GM12878 (cell line): Measurements from ENCODE around the gene C1QTNF12. TPM values are rescaled to one million over a fixed set of nuclear protein-coding genes. Genes with fewer than 3 reads are reported as not detected.

ENCODE experiments used
- ATAC-seq: fragments of 200-7000 bp; cut with Tn5 transposase; 3 replicates; pipeline ENCODE4 v1.9.1; 2020; ENCODE audit warnings: mild to moderate bottlenecking, moderate library complexity
- BruUV-seq: library from RNA; stranded (reverse); fragments of 400-500 nt; replicated peaks from 2 replicates; lab custom pipeline; 2021; lab: Mats Ljungman, UMichigan
- CTCF ChIA-PET: fragments of 300-600 bp; sonication (Branson Sonifier 250); formaldehyde crosslinking; extraction: SDS; loops from one replicate; lab custom pipeline; 2021; ENCODE audit warnings: inconsistent platforms; lab: Yijun Ruan, JAX
- POLR2A ChIA-PET: fragments of 350-600 bp; formaldehyde crosslinking; extraction: SDS; loops from one replicate; lab custom pipeline; 2021; ENCODE audit warnings: inconsistent platforms; lab: Charles Lee
- RAD21 ChIA-PET: fragments of 300-600 bp; sonication (Branson Sonifier 250); formaldehyde crosslinking; loops from one replicate; lab custom pipeline; 2023; ENCODE audit warnings: antibody characterized with exemption; ENCODE audit not compliant: unreplicated experiment; lab: Charles Lee
- SMC1A ChIA-PET: fragments of 300-600 bp; sonication (Branson Sonifier 250); formaldehyde crosslinking; loops from one replicate; lab custom pipeline; 2023; ENCODE audit not compliant: unreplicated experiment, uncharacterized antibody; lab: Charles Lee
- DNase-seq: peaks from one replicate; pipeline ENCODE4 v3.0.0-alpha.2; 2011; ENCODE audit warnings: low read depth, low spot score
- FAIRE-seq: peaks from 3 replicates; lab custom pipeline; 2011; peaks lifted over from hg19 to GRCh38; lab: Jason Lieb, UNC
- H2AFZ ChIP-seq: 2 replicates; pipeline ENCODE4 v1.6.0; 2011; ENCODE audit warnings: low read depth, low read length, control low read depth; ENCODE audit not compliant: control insufficient read depth
- H3K27ac ChIP-seq: 2 replicates; pipeline ENCODE4 v1.5.1; 2011; ENCODE audit warnings: control low read depth; ENCODE audit not compliant: control insufficient read depth, insufficient read depth
- H3K27me3 ChIP-seq, 2 experiments: replicated peaks in 1 of 2; 2 replicates each; pipeline versions ENCODE4 v1.6.0 to v1.6.1; 2011; ENCODE audit warnings: low read length in 1 of 2; ENCODE audit not compliant: control insufficient read depth in 2 of 2, insufficient read depth in 2 of 2
- H3K36me3 ChIP-seq, 2 experiments: 2 replicates each; pipeline ENCODE4 v1.5.1; 2011; ENCODE audit warnings: low read length in 1 of 2; ENCODE audit not compliant: control insufficient read depth in 2 of 2, insufficient read depth in 2 of 2
- H3K4me1 ChIP-seq: 2 replicates; pipeline ENCODE4 v1.6.1; 2011; ENCODE audit warnings: mild to moderate bottlenecking, low read length, moderate library complexity, mixed read lengths; ENCODE audit not compliant: control insufficient read depth, insufficient read depth
- H3K4me2 ChIP-seq: 2 replicates; pipeline ENCODE4 v1.6.0; 2011; ENCODE audit warnings: control low read depth; ENCODE audit not compliant: control insufficient read depth, insufficient read depth
- H3K4me3 ChIP-seq: fragments of 200-600 bp; sonication (generic); 2 replicates; pipeline ENCODE4 v1.5.1; 2016
- H3K79me2 ChIP-seq: 2 replicates; pipeline ENCODE4 v1.6.0; 2011; ENCODE audit warnings: low read length; ENCODE audit not compliant: control insufficient read depth, insufficient read depth
- H3K9ac ChIP-seq: 2 replicates; pipeline ENCODE4 v1.8.0; 2011; ENCODE audit warnings: low read length, control low read depth, mixed read lengths; ENCODE audit not compliant: control insufficient read depth, insufficient read depth
- H3K9me3 ChIP-seq: replicated peaks from 3 replicates; pipeline ENCODE4 v1.5.1; 2011; ENCODE audit warnings: mild to moderate bottlenecking, low read length; ENCODE audit not compliant: control insufficient read depth, insufficient read depth
- H4K20me1 ChIP-seq: 2 replicates; pipeline ENCODE4 v1.6.0; 2011; ENCODE audit not compliant: control insufficient read depth, insufficient read depth
- EGR1 ChIP-seq, 2 experiments: IDR thresholded peaks; 1 replicate in 1 of 2; 2 replicates in 1 of 2; pipeline ENCODE4 v1.6.1; 2011 to 2012; ENCODE audit warnings: low read depth in 2 of 2, low read length in 2 of 2, borderline replicate concordance in 1 of 2, mild to moderate bottlenecking in 1 of 2, moderate library complexity in 1 of 2
- EP300 ChIP-seq, 2 experiments: fragments of 150-350 bp in 1 of 2; IDR thresholded peaks; 2 replicates each; pipeline ENCODE4 v1.6.1; 2011 to 2012; ENCODE audit warnings: low read depth in 2 of 2, low read length in 2 of 2, borderline replicate concordance in 1 of 2, improper control_type of control experiment in 1 of 2, inconsistent platforms in 1 of 2; ENCODE audit not compliant: control insufficient read depth in 1 of 2
- GABPA ChIP-seq: IDR thresholded peaks from 2 replicates; pipeline ENCODE4 v1.6.1; 2014; ENCODE audit warnings: antibody characterized with exemption, low read depth, mild to moderate bottlenecking, inconsistent platforms
- IKZF2 ChIP-seq, 2 experiments: fragments of 450-650 bp; IDR thresholded peaks; 2 replicates each; pipeline ENCODE4 v1.6.1; 2017; ENCODE audit warnings: mild to moderate bottlenecking in 2 of 2, moderate library complexity in 2 of 2
- LARP7 ChIP-seq: fragments of 450-650 bp; IDR thresholded peaks from 2 replicates; pipeline ENCODE4 v1.6.1; 2017; ENCODE audit warnings: mild to moderate bottlenecking
- PAX5 ChIP-seq: IDR thresholded peaks from 2 replicates; pipeline ENCODE4 v1.6.1; 2011; ENCODE audit warnings: low read depth, low read length, borderline replicate concordance
- RUNX3 ChIP-seq: IDR thresholded peaks from 2 replicates; pipeline ENCODE4 v1.6.1; 2012; ENCODE audit warnings: low read length, inconsistent platforms
- SMC3 ChIP-seq: IDR thresholded peaks from 2 replicates; pipeline ENCODE4 v1.6.1; 2011; ENCODE audit warnings: low read length, improper control_type of control experiment, borderline replicate concordance
- SRF ChIP-seq, 2 experiments: IDR thresholded peaks; 2 replicates each; pipeline ENCODE4 v1.6.1; 2011; ENCODE audit warnings: low read depth in 2 of 2, low read length in 2 of 2, mild to moderate bottlenecking in 1 of 2, moderate library complexity in 1 of 2
- SUZ12 ChIP-seq: fragments of 200-600 bp; sonication (generic); IDR thresholded peaks from one replicate; pipeline ENCODE4 v1.6.1; 2018; ENCODE audit warnings: antibody characterized with exemption, mild to moderate bottlenecking; ENCODE audit not compliant: unreplicated experiment
- WRNIP1 ChIP-seq: IDR thresholded peaks from 2 replicates; pipeline ENCODE4 v1.6.1; 2011; ENCODE audit warnings: low read depth, low read length, improper control_type of control experiment, borderline replicate concordance
- YY1 ChIP-seq: IDR thresholded peaks from 2 replicates; pipeline ENCODE4 v1.6.1; 2011; ENCODE audit warnings: low read depth, mild to moderate bottlenecking, low read length
- WGBS: methylation state at CpG from one replicate; pipeline ENCODE4 v1.1.6; 2016; ENCODE audit warnings: low lambda C conversion rate; ENCODE audit not compliant: insufficient replicate concordance, insufficient coverage; ENCODE audit errors: missing lambda C conversion rate; 5-methylcytosine and 5-hydroxymethylcytosine counted together
- in situ Hi-C: fragments of 300-500 bp; cut with MboI; formaldehyde crosslinking; loops from 9 replicates; pipeline ENCODE4 v1.14.3; 2018; ENCODE audit warnings: mixed read lengths
- intact Hi-C: fragments of 100-400 bp; cut with micrococcal nuclease; formaldehyde crosslinking; loops from one replicate; pipeline ENCODE4 v1.14.2; 2022; ENCODE audit not compliant: unreplicated experiment
- polyA plus RNA-seq, 11 experiments: library from polyadenylated mRNA; depleted of rRNA in 4 of 11; unstranded in 6 of 11; stranded (reverse) in 5 of 11; fragments of >200 nt; fragmentation: Nextera tagmentation in 4 of 11; fragmentation: Illumina TruSeq in 1 of 11; extraction: Ambion mirVana in 4 of 11; extraction: Trizol in 1 of 11; gene quantifications; 1 replicate in 1 of 11; 2 replicates in 10 of 11; pipeline versions ENCODE4 v1.2.1 to v1.2.3, GENCODE V29; 2011 to 2016; ENCODE audit warnings: inconsistent platforms in 2 of 11, missing spikeins in 2 of 11, low read depth in 1 of 11
- total RNA-seq, 4 experiments: library from RNA; depleted of rRNA in 3 of 4; stranded (reverse); fragments of >200 nt in 3 of 4; fragmentation: Illumina TruSeq in 1 of 4; extraction: Trizol in 1 of 4; gene quantifications; 2 replicates each; pipeline versions ENCODE4 v1.2.1 to v1.2.3, GENCODE V29; 2013 to 2021
- TF ChIP-seq, protein P1 (sequence below): IDR thresholded peaks from 2 replicates; pipeline ENCODE4 v1.6.1; 2011; ENCODE audit warnings: borderline replicate concordance, low read depth, mild to moderate bottlenecking, moderate library complexity, low read length; ENCODE audit not compliant: insufficient read depth, poor library complexity, severe bottlenecking

The C1QTNF12 gene
- total and polyA plus RNA-seq, 10 of the 15 experiments (the other 5 are each of a cell fraction or from before 2014, with no cell fraction given), result 0.17 to 1.0 (median 0.31) TPM; not detected in 5

DNA sequence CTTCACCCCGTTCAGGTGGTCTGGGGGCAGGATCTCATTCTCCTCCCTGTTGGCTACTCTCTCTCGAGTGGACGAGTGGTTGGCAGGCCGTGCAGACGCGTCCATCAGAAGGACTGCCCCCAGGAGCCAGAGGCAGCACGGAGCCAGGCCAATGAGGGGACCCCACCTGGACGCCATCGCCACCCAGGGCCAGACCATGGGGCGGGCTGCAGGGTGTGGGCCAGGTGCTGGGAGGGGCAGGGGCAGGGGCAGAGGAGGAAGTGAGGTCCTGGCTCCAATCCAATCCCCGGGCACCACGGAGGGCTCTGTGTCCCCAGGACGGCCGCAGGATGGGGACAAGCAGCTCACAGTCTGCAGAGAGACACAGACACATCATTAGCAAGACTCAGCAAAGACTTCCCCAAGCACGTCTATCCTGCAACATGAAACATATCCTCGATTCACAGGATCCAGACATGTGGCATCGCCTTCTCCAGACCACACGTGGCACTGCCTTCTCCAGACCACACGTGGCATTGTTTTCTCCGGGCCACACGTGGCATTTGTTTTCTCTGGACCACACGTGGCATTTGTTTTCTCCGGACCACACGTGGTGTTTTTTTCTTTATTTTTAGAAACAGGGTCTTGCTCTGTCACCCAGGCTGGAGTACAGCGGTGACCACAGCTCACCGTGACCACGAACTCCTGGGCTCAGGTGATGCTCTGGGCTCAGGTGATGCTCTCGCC is 17.8 kb downstream of the C1QTNF12 start:
- H4K20me1 ChIP-seq, result no peaks in the 10 kb centered on the region
- no peak for ATAC-seq
- peaks cover 4 to 28% of the 10 kb centered on the region in 2 experiments; a peak in 3 of 4 replicates for H3K36me3 ChIP-seq
- no peak overlapping the region for H3K4me3 ChIP-seq
- ChIA-PET RAD21 (no interaction called here), SMC1A (no interaction called here), POLR2A (interaction anchor here (1.0 kb wide), 1 partner anchor 13 kb away, joined by 3 read pairs; no protein-coding TSS in a partner anchor), CTCF (interaction anchor here (1.0 kb wide), 1 partner anchor 22 kb away, joined by 3 read pairs; no protein-coding TSS in a partner anchor)
- intact Hi-C loops (no loop called here), in situ Hi-C loops (no loop called here)
- peaks cover 4% of the 10 kb centered on the region for H3K4me1 ChIP-seq
- no peaks in the 10 kb centered on the region; the same call in 2 of the 3 replicates for H3K9me3 ChIP-seq
- no peaks in the 10 kb centered on the region for H3K27me3 ChIP-seq
- peaks cover 50% of the 10 kb centered on the region for H3K79me2 ChIP-seq
- H3K9ac ChIP-seq, result no peak overlapping the region
- no peak overlapping the region; the same call in 1 of the 2 replicates for H3K4me2 ChIP-seq
- no peak overlapping the region for H3K27ac ChIP-seq
- FAIRE-seq, result no peak
- H2AFZ ChIP-seq, result no peak overlapping the region
- WGBS, result 98% methylated on average over 28 of the region's 28 CpGs
- DNase-seq, result no peak
- BruUV-seq, result no TSS peak
- TF ChIP-seq LARP7 (no peak), WRNIP1 (no peak), SRF (IDR thresholded peaks at IDR 0.05; ENCODE audit: low read depth in 2 of 2, low read length in 2 of 2) (no peak), YY1 (no peak), IKZF2 (IDR thresholded peaks at IDR 0.05) (no peak), PAX5 (no peak), RUNX3 (no peak), EGR1 (IDR thresholded peaks at IDR 0.05; ENCODE audit: borderline replicate concordance in 1 of 2, low read depth in 2 of 2, low read length in 2 of 2) (peak; percentile 35 to 40; a peak in 2 of 3 replicates), GABPA (no peak), SUZ12 (no peak), EP300 (IDR thresholded peaks at IDR 0.05; ENCODE audit: borderline replicate concordance in 1 of 2, control insufficient read depth in 1 of 2, low read depth in 2 of 2, low read length in 2 of 2) (no peak), SMC3 (no peak)
- TF ChIP-seq, protein P1, sequence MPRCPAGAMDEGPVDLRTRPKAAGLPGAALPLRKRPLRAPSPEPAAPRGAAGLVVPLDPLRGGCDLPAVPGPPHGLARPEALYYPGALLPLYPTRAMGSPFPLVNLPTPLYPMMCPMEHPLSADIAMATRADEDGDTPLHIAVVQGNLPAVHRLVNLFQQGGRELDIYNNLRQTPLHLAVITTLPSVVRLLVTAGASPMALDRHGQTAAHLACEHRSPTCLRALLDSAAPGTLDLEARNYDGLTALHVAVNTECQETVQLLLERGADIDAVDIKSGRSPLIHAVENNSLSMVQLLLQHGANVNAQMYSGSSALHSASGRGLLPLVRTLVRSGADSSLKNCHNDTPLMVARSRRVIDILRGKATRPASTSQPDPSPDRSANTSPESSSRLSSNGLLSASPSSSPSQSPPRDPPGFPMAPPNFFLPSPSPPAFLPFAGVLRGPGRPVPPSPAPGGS, result peak; percentile 55
